Upper lobe of right lung (tissue), 1 donor: Measurements from ENCODE around the gene P2RY12. TPM values are rescaled to one million over a fixed set of nuclear protein-coding genes. Genes with fewer than 3 reads are reported as not detected.

ENCODE experiments used
- ATAC-seq: fragments of 200-7000 bp; cut with Tn5 transposase; one replicate; pipeline ENCODE4 v1.9.1; 2020; ENCODE audit warnings: mild to moderate bottlenecking, moderate library complexity
- DNase-seq: peaks from one replicate; pipeline ENCODE4 v3.0.0-alpha.2; 2020
- H3K27ac ChIP-seq: fragments of 200-600 bp; one replicate; pipeline ENCODE4 v1.8.0; 2022
- H3K27me3 ChIP-seq: fragments of 200-600 bp; one replicate; pipeline ENCODE4 v1.8.0; 2022; ENCODE audit warnings: mild to moderate bottlenecking
- H3K36me3 ChIP-seq: fragments of 200-600 bp; one replicate; pipeline ENCODE4 v1.8.0; 2022
- H3K4me1 ChIP-seq: fragments of 200-600 bp; one replicate; pipeline ENCODE4 v1.8.0; 2022
- H3K4me3 ChIP-seq: fragments of 200-600 bp; one replicate; pipeline ENCODE4 v1.8.0; 2022; ENCODE audit warnings: mild to moderate bottlenecking
- H3K9me3 ChIP-seq: fragments of 200-600 bp; one replicate; pipeline ENCODE4 v1.8.0; 2022
- CTCF ChIP-seq: fragments of 200-600 bp; IDR thresholded peaks from one replicate; pipeline ENCODE4 v1.8.0; 2022; ENCODE audit warnings: antibody characterized with exemption
- intact Hi-C: fragments of 100-400 bp; cut with DNase I; formaldehyde crosslinking; loops from one replicate; pipeline ENCODE4 v1.11.0; 2022
- total RNA-seq: library from RNA; stranded (reverse); fragmentation: NEBNext Ultra II Directional; extraction: Animal tissue kit (Norgen Biotek cat#: 25700); gene quantifications from one replicate; pipeline ENCODE4 v1.2.1, GENCODE V29; 2021
- donor health status: DM: no; HTN: yes; CAD: no; lungs with severe emphysema.

P2RY12 gene
- total RNA-seq, 1 donor from 2014 or later: 3.1 TPM

- intact Hi-C loops: no loop called here
- no peak for TF ChIP-seq CTCF
Measured at GRCh38 chr3:151426341-151426657, 41.7 kb upstream of the P2RY12 start.

GRCh38 chr3:151425627-151426340 is 41.2 kb upstream of the P2RY12 start:
- no peak for DNase-seq
- H3K27me3 ChIP-seq: no peaks in the 10 kb centered on the region
- intact Hi-C loops: no loop called here
- H3K36me3 ChIP-seq: no peaks in the 10 kb centered on the region
- ATAC-seq: no peak
- no peaks in the 10 kb centered on the region for H3K9me3 ChIP-seq
- no peak overlapping the region for H3K4me3 ChIP-seq
- peak; percentile 31 for TF ChIP-seq CTCF
- no peak overlapping the region for H3K27ac ChIP-seq
- H3K4me1 ChIP-seq: no peaks in the 10 kb centered on the region

More at GRCh38 chr3:151426341-151426657, 41.7 kb upstream of the P2RY12 start:
- Histone ChIP-seq H3K36me3 (no peaks in the 10 kb centered on the region), H3K27me3 (no peaks in the 10 kb centered on the region), H3K27ac (no peak overlapping the region), H3K4me3 (no peak overlapping the region), H3K4me1 (no peaks in the 10 kb centered on the region), H3K9me3 (no peaks in the 10 kb centered on the region)
- no peak for ATAC-seq
- DNase-seq: no peak

- Histone ChIP-seq H3K4me1 (no peaks in the 10 kb centered on the region), H3K27ac (no peak overlapping the region), H3K36me3 (no peaks in the 10 kb centered on the region), H3K9me3 (no peaks in the 10 kb centered on the region), H3K4me3 (no peak overlapping the region), H3K27me3 (no peaks in the 10 kb centered on the region)
- intact Hi-C loops: no loop called here
- ATAC-seq (no peak), DNase-seq (no peak)
- TF ChIP-seq CTCF: no peak
Measured at GRCh38 chr3:151423091-151423490, 38.5 kb upstream of the P2RY12 start.

GRCh38 chr3:151421938-151422337 is 37.4 kb upstream of the P2RY12 start:
- TF ChIP-seq CTCF: no peak

GRCh38 chr3:151419806-151420205 is 35.3 kb upstream of the P2RY12 start:
- no peak for TF ChIP-seq CTCF
- Histone ChIP-seq H3K4me3 (no peak overlapping the region), H3K9me3 (no peaks in the 10 kb centered on the region), H3K36me3 (no peaks in the 10 kb centered on the region), H3K27me3 (no peaks in the 10 kb centered on the region), H3K4me1 (no peaks in the 10 kb centered on the region), H3K27ac (no peak overlapping the region)
- intact Hi-C loops: no loop called here
- ATAC-seq: no peak
- DNase-seq: no peak

More at GRCh38 chr3:151421938-151422337, 37.4 kb upstream of the P2RY12 start:
- Histone ChIP-seq H3K27me3 (no peaks in the 10 kb centered on the region), H3K27ac (no peak overlapping the region), H3K4me1 (no peaks in the 10 kb centered on the region), H3K9me3 (no peaks in the 10 kb centered on the region), H3K4me3 (no peak overlapping the region), H3K36me3 (no peaks in the 10 kb centered on the region)
- ATAC-seq (peak; percentile 53), DNase-seq (no peak)
- intact Hi-C loops: no loop called here

GRCh38 chr3:151415289-151415688 is 30.7 kb upstream of the P2RY12 start:
- no peaks in the 10 kb centered on the region for H3K4me1 ChIP-seq
- intact Hi-C loops: no loop called here
- TF ChIP-seq CTCF: no peak
- no peaks in the 10 kb centered on the region for H3K9me3 ChIP-seq
- ATAC-seq (no peak), DNase-seq (no peak)
- no peaks in the 10 kb centered on the region for H3K36me3 ChIP-seq
- H3K4me3 ChIP-seq: no peak overlapping the region
- H3K27ac ChIP-seq: no peak overlapping the region
- no peaks in the 10 kb centered on the region for H3K27me3 ChIP-seq
